ENCODE measurements around the gene NPIPA7.
"Not testable (repeated sequence)": the region's sequence is repeated elsewhere in the genome, so short reads cannot be mapped to it uniquely, and the experiment has no call there.

- not testable (repeated sequence) for TF ChIP-seq EZH2 (IDR thresholded peaks at IDR 0.05; ENCODE audit: low read depth)
- TF ChIP-seq, protein P1, sequence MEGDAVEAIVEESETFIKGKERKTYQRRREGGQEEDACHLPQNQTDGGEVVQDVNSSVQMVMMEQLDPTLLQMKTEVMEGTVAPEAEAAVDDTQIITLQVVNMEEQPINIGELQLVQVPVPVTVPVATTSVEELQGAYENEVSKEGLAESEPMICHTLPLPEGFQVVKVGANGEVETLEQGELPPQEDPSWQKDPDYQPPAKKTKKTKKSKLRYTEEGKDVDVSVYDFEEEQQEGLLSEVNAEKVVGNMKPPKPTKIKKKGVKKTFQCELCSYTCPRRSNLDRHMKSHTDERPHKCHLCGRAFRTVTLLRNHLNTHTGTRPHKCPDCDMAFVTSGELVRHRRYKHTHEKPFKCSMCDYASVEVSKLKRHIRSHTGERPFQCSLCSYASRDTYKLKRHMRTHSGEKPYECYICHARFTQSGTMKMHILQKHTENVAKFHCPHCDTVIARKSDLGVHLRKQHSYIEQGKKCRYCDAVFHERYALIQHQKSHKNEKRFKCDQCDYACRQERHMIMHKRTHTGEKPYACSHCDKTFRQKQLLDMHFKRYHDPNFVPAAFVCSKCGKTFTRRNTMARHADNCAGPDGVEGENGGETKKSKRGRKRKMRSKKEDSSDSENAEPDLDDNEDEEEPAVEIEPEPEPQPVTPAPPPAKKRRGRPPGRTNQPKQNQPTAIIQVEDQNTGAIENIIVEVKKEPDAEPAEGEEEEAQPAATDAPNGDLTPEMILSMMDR (conservative IDR thresholded peaks at IDR 0.05), result not testable (repeated sequence)
These were observed 26.5 kb downstream of the NPIPA7 start for GRCh38 chr16:16405421-16405820.

Data from PC-9 (cell line).